Duodenal mucosa (tissue), 2 donors: ENCODE measurements around the gene CCDC152.
"Not testable (repeated sequence)": the region's sequence is repeated elsewhere in the genome, so short reads cannot be mapped to it uniquely, and the experiment has no call there.

Source experiments
- H3K27ac ChIP-seq: one replicate; pipeline ENCODE4 v1.7.0; 2013; ENCODE audit warnings: low read depth, low read length
- H3K27me3 ChIP-seq, 2 donors: one replicate each; pipeline ENCODE4 v1.7.0; 2013; ENCODE audit warnings: low read length in 2 of 2, control low read depth in 1 of 2; ENCODE audit not compliant: insufficient read depth in 2 of 2, control insufficient read depth in 1 of 2
- H3K36me3 ChIP-seq, 2 donors: one replicate each; pipeline ENCODE4 v1.7.0; 2013; ENCODE audit warnings: low read length in 2 of 2, control low read depth in 1 of 2; ENCODE audit not compliant: insufficient read depth in 2 of 2, control insufficient read depth in 1 of 2
- H3K4me1 ChIP-seq, 2 donors: one replicate each; pipeline ENCODE4 v1.7.0; 2013; ENCODE audit warnings: low read length in 2 of 2, control low read depth in 1 of 2; ENCODE audit not compliant: insufficient read depth in 2 of 2, control insufficient read depth in 1 of 2
- H3K4me3 ChIP-seq, 2 donors: one replicate each; pipeline ENCODE4 v1.7.0; 2013; ENCODE audit warnings: low read length in 2 of 2, low read depth in 1 of 2
- H3K9ac ChIP-seq, 2 donors: one replicate each; pipeline ENCODE4 v1.7.0; 2013; ENCODE audit warnings: low read length in 2 of 2, low read depth in 1 of 2
- H3K9me3 ChIP-seq, 2 donors: one replicate each; pipeline ENCODE4 v1.7.0; 2013; ENCODE audit warnings: low read length in 2 of 2, control low read depth in 1 of 2; ENCODE audit not compliant: control insufficient read depth in 1 of 2

The CCDC152 gene

GRCh38 chr5:42810834-42811590 is 54.4 kb downstream of the CCDC152 start:
- Histone ChIP-seq H3K4me3 (peak overlapping the region; percentile 72 to 86), H3K9me3 (no peaks in the 10 kb centered on the region), H3K36me3 (peaks cover 0 to 5% of the 10 kb centered on the region in 2 donors), H3K27me3 (no peaks in the 10 kb centered on the region), H3K9ac (peak overlapping the region; percentile 71 to 89), H3K27ac (peak overlapping the region; percentile 74), H3K4me1 (peaks cover 0 to 7% of the 10 kb centered on the region in 2 donors)

- Histone ChIP-seq H3K9me3 (no peaks in the 10 kb centered on the region), H3K36me3 (no peaks in the 10 kb centered on the region), H3K27ac (peak within 1 kb of the TSS; percentile 74), H3K4me3 (peak within 1 kb of the TSS; percentile 72 to 86), H3K27me3 (no peaks in the 10 kb centered on the region), H3K4me1 (peaks cover 0 to 7% of the 10 kb centered on the region in 2 donors), H3K9ac (peak within 1 kb of the TSS; percentile 71 to 89)
These were observed 55.2 kb downstream of the CCDC152 start, which contains the start of gene SELENOP for GRCh38 chr5:42811591-42812446. Gene SELENOP (minus strand): TSS chr5:42811892. CDS start chr5:42808353, 3,539 bp downstream.

DNA sequence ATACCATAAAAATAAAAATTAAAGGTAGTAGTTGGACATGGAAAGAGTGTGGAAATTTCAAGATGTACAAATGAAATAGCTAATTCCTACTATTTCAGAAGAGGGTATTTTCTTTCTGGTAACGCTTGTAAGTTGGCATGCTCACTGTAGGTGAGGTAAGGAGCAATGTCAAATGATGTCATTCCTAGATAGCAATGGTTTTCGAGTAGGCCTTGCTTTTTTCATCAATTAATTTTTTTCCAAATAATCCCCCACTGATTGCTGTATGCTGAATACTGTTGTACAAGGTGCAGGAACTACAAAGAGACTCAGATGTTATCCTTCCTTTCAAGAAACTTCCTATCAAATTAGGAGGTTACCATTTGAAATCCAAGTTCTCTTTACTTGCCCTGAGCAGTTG is 56.0 kb downstream of the CCDC152 start:
- Histone ChIP-seq H3K27me3 (no peaks in the 10 kb centered on the region), H3K4me3 (no peak overlapping the region), H3K4me1 (peaks cover 0 to 7% of the 10 kb centered on the region in 2 donors), H3K9me3 (no peaks in the 10 kb centered on the region), H3K27ac (no peak overlapping the region), H3K36me3 (no peaks in the 10 kb centered on the region), H3K9ac (no peak overlapping the region)

DNA sequence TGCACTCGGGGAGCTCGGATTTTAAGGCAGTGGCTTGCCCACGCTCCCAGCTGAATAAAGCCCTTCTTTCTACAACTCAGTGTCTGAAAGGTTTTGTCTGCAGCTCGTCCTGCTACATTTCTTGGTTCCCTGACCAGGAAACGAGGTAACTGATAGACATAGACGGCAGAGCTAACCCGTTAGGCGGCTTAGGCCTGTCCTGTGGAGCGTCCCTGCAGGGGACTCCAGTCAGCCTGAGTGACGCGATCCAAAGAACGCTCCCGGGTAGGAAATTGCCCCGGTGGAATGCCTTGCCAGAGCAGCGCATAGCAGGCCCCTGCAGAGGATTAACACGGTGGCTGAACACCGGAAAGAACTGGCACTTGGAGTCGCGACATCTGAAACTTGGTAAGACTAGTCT is 56.9 kb downstream of the CCDC152 start:
- Histone ChIP-seq H3K9ac (no peak overlapping the region), H3K9me3 (no peaks in the 10 kb centered on the region), H3K4me3 (no peak overlapping the region), H3K4me1 (peaks cover 0 to 7% of the 10 kb centered on the region in 2 donors), H3K27ac (no peak overlapping the region), H3K36me3 (no peaks in the 10 kb centered on the region), H3K27me3 (no peaks in the 10 kb centered on the region)

GRCh38 chr5:42816546-42816945 is 59.9 kb downstream of the CCDC152 start:
- not testable (repeated sequence) for H3K9me3 ChIP-seq, H3K4me1 ChIP-seq, H3K9ac ChIP-seq, H3K27me3 ChIP-seq, H3K27ac ChIP-seq, H3K36me3 ChIP-seq, H3K4me3 ChIP-seq

DNA sequence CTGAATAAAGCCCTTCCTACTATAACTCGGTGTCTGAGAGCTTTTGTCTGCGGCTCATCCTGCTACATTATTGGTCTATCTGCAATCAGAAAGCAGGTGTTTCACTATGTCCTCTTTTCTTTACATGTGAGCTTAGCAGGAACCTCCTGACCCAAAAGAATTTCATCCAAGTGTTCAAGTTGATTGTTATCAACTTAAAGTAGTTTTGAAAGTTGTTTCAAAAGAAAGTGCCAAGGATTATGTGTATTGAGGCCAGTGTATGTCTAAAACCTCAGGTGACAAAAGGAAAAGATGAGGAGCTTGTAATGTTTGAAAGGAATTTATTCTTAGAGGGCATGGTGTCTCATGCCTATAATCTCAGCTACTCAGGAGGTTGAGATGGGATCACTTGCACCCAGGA is 63.1 kb downstream of the CCDC152 start:
- no peaks in the 10 kb centered on the region for H3K36me3 ChIP-seq
- no peak overlapping the region for H3K4me3 ChIP-seq
- no peak overlapping the region for H3K9ac ChIP-seq
- no peaks in the 10 kb centered on the region for H3K27me3 ChIP-seq
- H3K27ac ChIP-seq, result no peak overlapping the region
- H3K9me3 ChIP-seq, result no peaks in the 10 kb centered on the region
- H3K4me1 ChIP-seq, result peaks cover 4 to 7% of the 10 kb centered on the region in 2 donors

- H3K9me3 ChIP-seq, result no peaks in the 10 kb centered on the region
- no peak overlapping the region for H3K4me3 ChIP-seq
- no peaks in the 10 kb centered on the region for H3K27me3 ChIP-seq
- H3K9ac ChIP-seq, result no peak overlapping the region
- H3K4me1 ChIP-seq, result peaks cover 4 to 7% of the 10 kb centered on the region in 2 donors
- no peaks in the 10 kb centered on the region for H3K36me3 ChIP-seq
- no peak overlapping the region for H3K27ac ChIP-seq
These were observed 65.9 kb downstream of the CCDC152 start for GRCh38 chr5:42822548-42822947.

DNA sequence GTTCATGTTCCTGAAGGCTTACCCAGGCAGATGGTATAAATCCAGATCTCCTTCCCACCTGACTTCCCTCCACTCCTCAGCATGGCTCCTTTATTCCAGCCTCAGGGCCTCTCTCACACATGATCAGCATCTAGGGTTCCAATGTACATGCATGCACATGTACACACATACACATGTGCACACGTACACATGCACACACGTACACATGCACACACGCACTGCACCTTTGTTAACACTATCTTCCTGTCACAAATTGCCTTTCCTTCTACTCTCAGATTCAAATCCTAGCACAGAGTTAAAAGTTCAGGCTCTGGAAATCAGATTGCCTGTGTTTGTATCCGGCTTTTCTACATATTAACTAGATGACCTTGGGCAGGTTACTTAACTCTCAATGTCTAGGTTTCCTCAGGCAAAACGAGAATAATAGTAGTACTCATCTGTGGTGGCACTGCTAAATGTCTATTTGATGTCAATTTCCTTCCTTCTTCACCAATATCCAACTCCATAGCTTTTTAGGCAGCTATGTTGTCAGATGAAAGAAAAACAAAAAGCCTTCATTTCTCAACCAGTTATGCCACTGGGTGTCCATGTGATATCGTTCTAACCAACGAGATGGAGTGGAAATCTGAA is 67.8 kb downstream of the CCDC152 start:
- H3K9me3 ChIP-seq, result no peaks in the 10 kb centered on the region
- H3K4me1 ChIP-seq, result peaks cover 4 to 7% of the 10 kb centered on the region in 2 donors
- H3K36me3 ChIP-seq, result no peaks in the 10 kb centered on the region
- H3K4me3 ChIP-seq, result no peak overlapping the region
- H3K9ac ChIP-seq, result no peak overlapping the region
- H3K27me3 ChIP-seq, result no peaks in the 10 kb centered on the region
- no peak overlapping the region for H3K27ac ChIP-seq

DNA sequence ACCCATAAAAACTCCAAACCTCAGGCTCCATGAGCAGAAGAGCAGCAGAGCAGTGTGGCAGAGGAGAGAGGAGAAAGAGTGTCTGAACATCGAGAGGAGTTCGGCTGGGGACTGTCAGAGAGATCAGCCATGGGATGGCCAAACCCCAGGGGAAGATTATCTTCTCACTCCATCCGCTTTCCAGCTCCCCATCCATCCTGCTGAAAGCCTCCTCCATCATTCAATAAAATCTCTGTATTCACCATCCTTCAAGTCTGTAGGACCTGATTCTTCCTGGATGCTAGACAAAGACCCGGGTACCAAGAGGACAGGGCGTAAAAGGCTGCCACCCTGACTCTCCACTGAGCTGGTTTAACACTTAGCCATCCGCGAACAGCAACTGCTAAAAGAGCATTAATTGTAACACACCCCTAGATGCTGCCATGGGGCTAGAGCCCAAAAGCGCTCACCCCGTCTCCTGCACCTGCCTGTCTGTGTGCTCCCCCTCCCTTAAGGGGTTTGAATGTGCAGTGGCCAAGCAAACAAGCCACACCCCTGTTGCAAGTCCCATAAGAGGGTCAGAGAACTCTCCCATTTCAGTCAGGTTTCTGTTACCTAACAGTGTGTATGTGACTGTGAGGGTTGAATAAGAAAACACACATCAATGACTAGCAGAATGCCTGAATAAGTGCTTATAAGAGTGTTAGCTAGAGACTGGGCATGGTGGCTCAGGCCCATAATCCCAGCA is 69.0 kb downstream of the CCDC152 start:
- Histone ChIP-seq H3K4me1 (peaks cover 4 to 7% of the 10 kb centered on the region in 2 donors), H3K9me3 (no peaks in the 10 kb centered on the region), H3K4me3 (no peak overlapping the region), H3K27ac (no peak overlapping the region), H3K36me3 (no peaks in the 10 kb centered on the region), H3K27me3 (no peaks in the 10 kb centered on the region), H3K9ac (no peak overlapping the region)
